GM21367 (cell line): ENCODE data around the gene DNAH10.
"Not testable (repeated sequence)": the region's sequence is repeated elsewhere in the genome, so short reads cannot be mapped to it uniquely, and the experiment has no call there.

Source experiments
- ATAC-seq: cut with Tn5 transposase; IDR thresholded peaks from one replicate; pipeline ENCODE4 v1.9.1; 2021; ENCODE audit not compliant: unreplicated experiment

The DNAH10 gene

GRCh38 chr12:123945287-123946151, 183.4 kb downstream of the DNAH10 start:
- ATAC-seq: no peak

GRCh38 chr12:123946152-123946515, 184.0 kb downstream of the DNAH10 start:
- no peak for ATAC-seq

- not testable (repeated sequence) for ATAC-seq
Observed at GRCh38 chr12:123946516-123947505, 184.7 kb downstream of the DNAH10 start.

- ATAC-seq: not testable (repeated sequence)
Observed at GRCh38 chr12:123947531-123947930, 185.4 kb downstream of the DNAH10 start.

GRCh38 chr12:123948401-123948795, 186.3 kb downstream of the DNAH10 start:
- no peak for ATAC-seq

GRCh38 chr12:123948796-123949769, 187.0 kb downstream of the DNAH10 start:
- no peak for ATAC-seq

- ATAC-seq: no peak
Observed at GRCh38 chr12:123949770-123950165, 187.7 kb downstream of the DNAH10 start.

GRCh38 chr12:123950476-123951349, 188.6 kb downstream of the DNAH10 start:
- no peak for ATAC-seq

GRCh38 chr12:123951467-123951866, 189.4 kb downstream of the DNAH10 start:
- ATAC-seq: no peak

- ATAC-seq: no peak
Observed at GRCh38 chr12:123952037-123952436, 189.9 kb downstream of the DNAH10 start.

GRCh38 chr12:123954647-123955350, 192.7 kb downstream of the DNAH10 start:
- no peak for ATAC-seq

GRCh38 chr12:123956249-123956648, 194.1 kb downstream of the DNAH10 start:
- ATAC-seq: no peak

- no peak for ATAC-seq
Observed at GRCh38 chr12:123957196-123957595, 195.1 kb downstream of the DNAH10 start.

GRCh38 chr12:123958462-123958861, 196.4 kb downstream of the DNAH10 start:
- ATAC-seq: no peak

- no peak for ATAC-seq
Observed at GRCh38 chr12:123958876-123959275, 196.8 kb downstream of the DNAH10 start.

GRCh38 chr12:123960029-123960735, 198.1 kb downstream of the DNAH10 start:
- ATAC-seq: no peak

GRCh38 chr12:123960856-123961255, 198.8 kb downstream of the DNAH10 start:
- no peak for ATAC-seq

GRCh38 chr12:123961585-123962345, 199.7 kb downstream of the DNAH10 start:
- ATAC-seq: no peak
